WTC11 (cell line): ENCODE results near the gene SEH1L.

Source experiments
- CREB1 ChIP-seq: sonication (generic); formaldehyde crosslinking; IDR thresholded peaks from 2 replicates; pipeline ENCODE4 v1.8.0; 2023; ENCODE audit warnings: mild to moderate bottlenecking, missing genetic modification reagents
- NFYB ChIP-seq: sonication (generic); formaldehyde crosslinking; conservative IDR thresholded peaks from 2 replicates; pipeline ENCODE4 v1.8.0; 2022; ENCODE audit warnings: low read depth, missing genetic modification reagents
- OVOL2 ChIP-seq: fragments of 250-450 bp; sonication (Bioruptor Pico); IDR thresholded peaks from 2 replicates; pipeline ENCODE4 v1.9.0; 2021; ENCODE audit warnings: mild to moderate bottlenecking, borderline replicate concordance
- SOX15 ChIP-seq: fragments of 250-450 bp; sonication (Bioruptor Pico); IDR thresholded peaks from 2 replicates; pipeline ENCODE4 v1.9.0; 2021; ENCODE audit warnings: mild to moderate bottlenecking
- TCF7 ChIP-seq: sonication (generic); formaldehyde crosslinking; IDR thresholded peaks from 2 replicates; pipeline ENCODE4 v1.8.0; 2022; ENCODE audit warnings: mild to moderate bottlenecking, low read depth, missing genetic modification reagents, moderate library complexity
- TEAD4 ChIP-seq: sonication (generic); formaldehyde crosslinking; IDR thresholded peaks from 2 replicates; pipeline ENCODE4 v1.8.0; 2022; ENCODE audit warnings: mild to moderate bottlenecking, missing genetic modification reagents
- ZBTB21 ChIP-seq: sonication (generic); formaldehyde crosslinking; IDR thresholded peaks from 2 replicates; pipeline ENCODE4 v1.8.1; 2023; ENCODE audit warnings: mild to moderate bottlenecking, missing genetic modification reagents, borderline replicate concordance
- TF ChIP-seq, protein P1 (sequence below): fragments of 200-600 bp; IDR thresholded peaks from 2 replicates; pipeline ENCODE4 v1.8.0; 2022; ENCODE audit warnings: antibody characterized with exemption
- TF ChIP-seq, protein P2 (sequence below): sonication (generic); formaldehyde crosslinking; IDR thresholded peaks from 2 replicates; pipeline ENCODE4 v1.8.1; 2023; ENCODE audit warnings: mild to moderate bottlenecking, missing genetic modification reagents

DNA sequence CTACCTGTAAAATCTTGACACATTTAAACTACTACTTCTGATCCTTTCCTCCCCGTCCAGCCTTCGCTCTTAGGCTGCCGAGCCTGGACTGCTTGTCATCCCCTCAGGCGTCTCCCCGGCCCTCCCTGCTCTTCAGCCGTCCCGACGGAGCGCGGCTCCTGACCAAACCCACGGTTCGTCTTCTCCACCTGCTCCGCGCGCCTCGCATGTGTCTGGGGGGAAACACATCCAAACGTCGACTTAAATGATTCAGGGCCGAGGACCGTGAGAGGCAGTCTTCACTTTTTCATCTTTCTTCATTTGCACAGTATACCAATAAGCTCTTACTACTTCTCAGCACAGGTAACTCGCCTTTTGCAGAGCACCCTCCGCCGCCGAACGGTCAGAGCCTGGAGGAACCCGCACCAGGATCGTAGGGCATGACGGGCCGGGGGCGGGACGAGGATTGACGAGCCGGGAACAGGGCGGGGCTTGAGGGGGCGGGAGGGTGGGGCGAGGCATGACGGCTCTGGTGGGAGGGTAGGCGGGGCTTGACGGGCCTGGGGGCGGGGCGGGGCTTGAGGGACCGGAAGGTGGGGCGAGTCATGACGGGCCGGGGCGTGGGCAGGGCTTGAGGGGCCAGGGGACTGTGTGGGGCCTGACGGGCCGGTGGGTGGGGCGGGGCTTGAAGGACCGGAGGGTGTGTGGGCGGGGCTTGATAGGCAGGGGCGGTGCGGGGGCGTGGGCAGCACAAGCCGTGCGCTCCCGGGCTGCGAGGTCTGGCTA, at the start of gene SEH1L:
- TF ChIP-seq, protein P1, sequence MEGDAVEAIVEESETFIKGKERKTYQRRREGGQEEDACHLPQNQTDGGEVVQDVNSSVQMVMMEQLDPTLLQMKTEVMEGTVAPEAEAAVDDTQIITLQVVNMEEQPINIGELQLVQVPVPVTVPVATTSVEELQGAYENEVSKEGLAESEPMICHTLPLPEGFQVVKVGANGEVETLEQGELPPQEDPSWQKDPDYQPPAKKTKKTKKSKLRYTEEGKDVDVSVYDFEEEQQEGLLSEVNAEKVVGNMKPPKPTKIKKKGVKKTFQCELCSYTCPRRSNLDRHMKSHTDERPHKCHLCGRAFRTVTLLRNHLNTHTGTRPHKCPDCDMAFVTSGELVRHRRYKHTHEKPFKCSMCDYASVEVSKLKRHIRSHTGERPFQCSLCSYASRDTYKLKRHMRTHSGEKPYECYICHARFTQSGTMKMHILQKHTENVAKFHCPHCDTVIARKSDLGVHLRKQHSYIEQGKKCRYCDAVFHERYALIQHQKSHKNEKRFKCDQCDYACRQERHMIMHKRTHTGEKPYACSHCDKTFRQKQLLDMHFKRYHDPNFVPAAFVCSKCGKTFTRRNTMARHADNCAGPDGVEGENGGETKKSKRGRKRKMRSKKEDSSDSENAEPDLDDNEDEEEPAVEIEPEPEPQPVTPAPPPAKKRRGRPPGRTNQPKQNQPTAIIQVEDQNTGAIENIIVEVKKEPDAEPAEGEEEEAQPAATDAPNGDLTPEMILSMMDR, result no peak
- TF ChIP-seq TCF7 (CRISPR knock-in tag), result no peak
- TF ChIP-seq NFYB (CRISPR knock-in tag), result no peak
- no peak for TF ChIP-seq SOX15 (CRISPR knock-in tag)
- TF ChIP-seq, protein P2, sequence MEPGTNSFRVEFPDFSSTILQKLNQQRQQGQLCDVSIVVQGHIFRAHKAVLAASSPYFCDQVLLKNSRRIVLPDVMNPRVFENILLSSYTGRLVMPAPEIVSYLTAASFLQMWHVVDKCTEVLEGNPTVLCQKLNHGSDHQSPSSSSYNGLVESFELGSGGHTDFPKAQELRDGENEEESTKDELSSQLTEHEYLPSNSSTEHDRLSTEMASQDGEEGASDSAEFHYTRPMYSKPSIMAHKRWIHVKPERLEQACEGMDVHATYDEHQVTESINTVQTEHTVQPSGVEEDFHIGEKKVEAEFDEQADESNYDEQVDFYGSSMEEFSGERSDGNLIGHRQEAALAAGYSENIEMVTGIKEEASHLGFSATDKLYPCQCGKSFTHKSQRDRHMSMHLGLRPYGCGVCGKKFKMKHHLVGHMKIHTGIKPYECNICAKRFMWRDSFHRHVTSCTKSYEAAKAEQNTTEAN (CRISPR knock-in tag), result no peak
- no peak for TF ChIP-seq TEAD4
- no peak for TF ChIP-seq CREB1
- TF ChIP-seq OVOL2 (CRISPR knock-in tag), result no peak
- TF ChIP-seq ZBTB21 (CRISPR knock-in tag), result no peak
